Duodenal mucosa (tissue), 2 donors: ENCODE data around the gene OPN1MW3.
"Not testable (repeated sequence)": the region's sequence is repeated elsewhere in the genome, so short reads cannot be mapped to it uniquely, and the experiment has no call there.

Source experiments
- H3K27ac ChIP-seq: one replicate; pipeline ENCODE4 v1.7.0; 2013; ENCODE audit warnings: low read depth, low read length
- H3K27me3 ChIP-seq, 2 donors: one replicate each; pipeline ENCODE4 v1.7.0; 2013; ENCODE audit warnings: low read length in 2 of 2, control low read depth in 1 of 2; ENCODE audit not compliant: insufficient read depth in 2 of 2, control insufficient read depth in 1 of 2
- H3K36me3 ChIP-seq, 2 donors: one replicate each; pipeline ENCODE4 v1.7.0; 2013; ENCODE audit warnings: low read length in 2 of 2, control low read depth in 1 of 2; ENCODE audit not compliant: insufficient read depth in 2 of 2, control insufficient read depth in 1 of 2
- H3K4me1 ChIP-seq, 2 donors: one replicate each; pipeline ENCODE4 v1.7.0; 2013; ENCODE audit warnings: low read length in 2 of 2, control low read depth in 1 of 2; ENCODE audit not compliant: insufficient read depth in 2 of 2, control insufficient read depth in 1 of 2
- H3K4me3 ChIP-seq, 2 donors: one replicate each; pipeline ENCODE4 v1.7.0; 2013; ENCODE audit warnings: low read length in 2 of 2, low read depth in 1 of 2
- H3K9ac ChIP-seq, 2 donors: one replicate each; pipeline ENCODE4 v1.7.0; 2013; ENCODE audit warnings: low read length in 2 of 2, low read depth in 1 of 2
- H3K9me3 ChIP-seq, 2 donors: one replicate each; pipeline ENCODE4 v1.7.0; 2013; ENCODE audit warnings: low read length in 2 of 2, control low read depth in 1 of 2; ENCODE audit not compliant: control insufficient read depth in 1 of 2

The OPN1MW3 gene

DNA sequence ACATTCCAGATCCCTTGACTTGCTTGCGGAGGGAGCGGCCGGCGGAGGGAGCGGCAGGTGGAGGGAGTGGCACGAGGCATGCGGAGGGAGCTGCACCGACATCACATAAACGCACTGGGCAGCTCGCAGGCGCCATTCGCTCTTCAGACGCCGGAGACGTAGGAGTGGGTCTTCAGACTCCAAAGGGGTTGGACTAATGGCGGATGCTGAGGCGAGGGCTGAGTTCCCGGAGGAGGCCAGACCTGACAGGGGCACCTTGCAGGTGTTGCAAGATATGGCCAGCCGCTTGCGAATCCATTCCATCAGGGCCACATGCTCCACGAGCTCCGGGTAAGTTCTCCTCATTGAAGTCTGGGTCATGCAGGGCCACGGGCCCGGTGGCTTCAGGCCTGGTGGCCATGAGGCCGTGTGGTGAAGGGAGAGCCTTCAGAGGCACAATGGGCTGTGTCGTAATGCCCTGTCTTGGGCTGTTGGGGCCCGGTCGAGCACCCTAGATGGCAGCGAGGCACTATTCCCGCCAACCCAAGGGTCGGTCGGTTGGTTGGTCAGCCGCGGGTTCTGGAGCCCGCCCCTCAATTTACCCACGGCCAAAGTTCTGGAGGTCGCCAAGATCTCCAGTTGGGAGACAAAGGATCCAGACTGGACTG is 38.4 kb downstream of the OPN1MW3 start, which contains the start of gene TKTL1:
Gene TKTL1, plus strand, starts transcription at position 132 of the 647 bp plus-strand sequence. Its CDS starts 65 bp downstream, at position 197.
- Histone ChIP-seq H3K36me3 (no peaks in the 10 kb centered on the region), H3K9ac (no peak within 1 kb of the TSS), H3K4me3 (no peak within 1 kb of the TSS), H3K4me1 (no peaks in the 10 kb centered on the region), H3K9me3 (no peaks in the 10 kb centered on the region), H3K27me3 (no peaks in the 10 kb centered on the region), H3K27ac (no peak within 1 kb of the TSS)

GRCh38 chrX:154296731-154297130 is 39.3 kb downstream of the OPN1MW3 start:
- Histone ChIP-seq H3K4me3 (no peak overlapping the region), H3K9me3 (no peaks in the 10 kb centered on the region), H3K27ac (no peak overlapping the region), H3K36me3 (no peaks in the 10 kb centered on the region), H3K9ac (no peak overlapping the region), H3K27me3 (no peaks in the 10 kb centered on the region), H3K4me1 (no peaks in the 10 kb centered on the region)

DNA sequence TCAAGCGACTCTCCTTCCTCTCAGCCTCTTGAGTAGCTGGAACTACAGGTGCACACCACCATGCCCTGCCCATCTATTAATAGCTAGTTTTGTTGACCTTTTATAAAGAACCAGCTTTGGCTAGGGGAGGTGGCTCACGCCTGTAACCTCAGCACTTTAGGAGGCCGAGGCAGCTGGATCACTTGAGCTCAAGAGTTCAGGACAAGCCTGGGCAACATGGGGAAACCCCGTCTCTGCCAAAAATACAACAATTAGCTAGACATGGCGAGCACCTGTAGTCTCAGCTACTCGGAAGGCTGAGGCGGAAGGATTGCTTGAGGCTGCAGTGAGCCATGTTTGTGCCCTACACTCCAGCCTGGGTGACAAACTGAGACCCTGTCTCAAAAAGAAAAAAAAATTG is 40.9 kb downstream of the OPN1MW3 start:
- H3K4me1 ChIP-seq, result no peaks in the 10 kb centered on the region
- no peak overlapping the region for H3K27ac ChIP-seq
- no peaks in the 10 kb centered on the region for H3K9me3 ChIP-seq
- no peaks in the 10 kb centered on the region for H3K36me3 ChIP-seq
- H3K27me3 ChIP-seq, result no peaks in the 10 kb centered on the region
- H3K4me3 ChIP-seq, result no peak overlapping the region
- no peak overlapping the region for H3K9ac ChIP-seq

GRCh38 chrX:154300816-154301215 is 43.4 kb downstream of the OPN1MW3 start:
- H3K4me3 ChIP-seq, result no peak overlapping the region
- H3K36me3 ChIP-seq, result no peaks in the 10 kb centered on the region
- no peak overlapping the region for H3K9ac ChIP-seq
- H3K27ac ChIP-seq, result no peak overlapping the region
- no peaks in the 10 kb centered on the region for H3K27me3 ChIP-seq
- H3K9me3 ChIP-seq, result no peaks in the 10 kb centered on the region
- no peaks in the 10 kb centered on the region for H3K4me1 ChIP-seq

- H3K36me3 ChIP-seq, H3K27me3 ChIP-seq, H3K4me3 ChIP-seq, H3K9ac ChIP-seq, H3K4me1 ChIP-seq, H3K27ac ChIP-seq, H3K9me3 ChIP-seq: not testable (repeated sequence)
Measured at GRCh38 chrX:154302998-154303397, 45.6 kb downstream of the OPN1MW3 start.

DNA sequence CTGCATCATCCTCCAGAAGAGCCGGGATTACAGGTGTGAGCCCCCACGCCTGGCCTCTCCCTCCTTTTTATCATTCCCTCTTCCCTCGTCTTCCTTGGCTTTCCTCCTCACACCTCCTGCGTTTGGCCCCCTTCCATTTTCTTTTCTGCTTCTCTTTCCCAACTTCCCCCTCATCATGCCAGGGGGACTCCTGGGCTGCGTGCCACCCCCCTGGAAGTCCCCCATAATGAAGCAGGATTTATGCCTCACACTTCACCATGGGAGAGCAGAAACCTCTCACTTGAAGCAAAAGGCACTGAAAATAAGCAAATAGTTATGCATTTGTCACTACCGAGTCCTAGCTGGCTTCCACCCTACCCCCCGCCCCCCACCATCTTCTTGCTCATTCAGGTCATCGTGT is 46.1 kb downstream of the OPN1MW3 start:
- H3K36me3 ChIP-seq, result no peaks in the 10 kb centered on the region
- no peaks in the 10 kb centered on the region for H3K4me1 ChIP-seq
- no peaks in the 10 kb centered on the region for H3K9me3 ChIP-seq
- no peak overlapping the region for H3K4me3 ChIP-seq
- H3K27ac ChIP-seq, result no peak overlapping the region
- no peak overlapping the region for H3K9ac ChIP-seq
- no peaks in the 10 kb centered on the region for H3K27me3 ChIP-seq

DNA sequence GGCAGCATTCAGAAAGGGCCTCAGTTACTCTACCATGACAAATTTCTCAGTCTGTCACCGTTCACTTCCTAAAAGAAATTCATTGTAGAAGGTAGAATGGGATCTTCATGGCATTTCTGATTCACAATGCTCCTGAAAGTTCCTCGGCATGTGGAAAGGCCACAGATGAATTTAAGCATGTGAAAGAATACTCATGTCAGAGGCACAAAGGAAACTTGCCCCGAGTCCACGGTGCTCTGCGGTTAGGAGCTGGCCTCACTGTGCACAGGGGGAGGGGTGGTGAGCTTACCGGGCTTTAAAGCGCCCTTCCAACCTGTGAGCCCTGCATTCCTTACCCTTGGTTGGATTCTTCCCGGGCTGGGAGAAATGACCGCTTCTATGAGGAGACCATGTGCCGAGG is 47.5 kb downstream of the OPN1MW3 start:
- no peaks in the 10 kb centered on the region for H3K4me1 ChIP-seq
- no peaks in the 10 kb centered on the region for H3K27me3 ChIP-seq
- H3K9me3 ChIP-seq, result no peaks in the 10 kb centered on the region
- no peak overlapping the region for H3K27ac ChIP-seq
- H3K9ac ChIP-seq, result no peak overlapping the region
- no peaks in the 10 kb centered on the region for H3K36me3 ChIP-seq
- no peak overlapping the region for H3K4me3 ChIP-seq

- Histone ChIP-seq H3K27ac (no peak overlapping the region), H3K9ac (no peak overlapping the region), H3K36me3 (no peaks in the 10 kb centered on the region), H3K9me3 (no peaks in the 10 kb centered on the region), H3K4me1 (no peaks in the 10 kb centered on the region), H3K4me3 (no peak overlapping the region), H3K27me3 (no peaks in the 10 kb centered on the region)
Measured at GRCh38 chrX:154305541-154306205, 48.3 kb downstream of the OPN1MW3 start.

- H3K27me3 ChIP-seq, result no peaks in the 10 kb centered on the region
- H3K9ac ChIP-seq, result no peak overlapping the region
- no peak overlapping the region for H3K4me3 ChIP-seq
- H3K27ac ChIP-seq, result no peak overlapping the region
- H3K9me3 ChIP-seq, result no peaks in the 10 kb centered on the region
- H3K4me1 ChIP-seq, result no peaks in the 10 kb centered on the region
- H3K36me3 ChIP-seq, result no peaks in the 10 kb centered on the region
Measured at GRCh38 chrX:154307202-154307601, 49.8 kb downstream of the OPN1MW3 start.

GRCh38 chrX:154308108-154308946 is 50.9 kb downstream of the OPN1MW3 start:
- no peaks in the 10 kb centered on the region for H3K9me3 ChIP-seq
- no peak overlapping the region for H3K27ac ChIP-seq
- H3K4me3 ChIP-seq, result no peak overlapping the region
- H3K27me3 ChIP-seq, result no peaks in the 10 kb centered on the region
- H3K36me3 ChIP-seq, result no peaks in the 10 kb centered on the region
- no peak overlapping the region for H3K9ac ChIP-seq
- H3K4me1 ChIP-seq, result no peaks in the 10 kb centered on the region
